HG03575 (cell line): ENCODE measurements around the gene CLNK.

ENCODE experiments used
- ATAC-seq: cut with Tn5 transposase; IDR thresholded peaks from one replicate; pipeline ENCODE4 v1.9.1; 2021; ENCODE audit not compliant: unreplicated experiment, insufficient number of reproducible peaks, low FRiP score; ENCODE audit errors: extremely low read depth

Gene CLNK

GRCh38 chr4:10442976-10443375, 241.6 kb downstream of the CLNK start:
- ATAC-seq, result no peak

GRCh38 chr4:10441512-10441911, 243.1 kb downstream of the CLNK start:
- ATAC-seq, result no peak

GRCh38 chr4:10438924-10439323, 245.6 kb downstream of the CLNK start:
- no peak for ATAC-seq

GRCh38 chr4:10437735-10438134, 246.8 kb downstream of the CLNK start:
- no peak for ATAC-seq
